DOHH2 (cell line): Measurements from ENCODE around the gene SEMA5A.

Experiments
- H3F3A ChIP-seq: fragments of 200-600 bp; sonication (generic), shearing (Covaris generic); 2 replicates; pipeline ENCODE4 v1.6.0; 2016; ENCODE audit warnings: antibody characterized with exemption, mild to moderate bottlenecking; ENCODE audit not compliant: control insufficient read depth, insufficient read depth
- H3K27ac ChIP-seq: fragments of 200-600 bp; sonication (generic); 2 replicates; pipeline ENCODE4 v1.5.1; 2014; ENCODE audit warnings: low read depth, mild to moderate bottlenecking, low read length, moderate library complexity
- H3K27me3 ChIP-seq: fragments of 200-600 bp; sonication (generic); 2 replicates; pipeline ENCODE4 v1.6.1; 2014; ENCODE audit warnings: mild to moderate bottlenecking, low read length, mixed read lengths; ENCODE audit not compliant: control insufficient read depth
- H3K36me3 ChIP-seq: fragments of 200-600 bp; sonication (generic); 2 replicates; pipeline ENCODE4 v1.6.1; 2014; ENCODE audit warnings: mild to moderate bottlenecking, low read length, moderate library complexity, mixed read lengths; ENCODE audit not compliant: control insufficient read depth
- H3K4me1 ChIP-seq: fragments of 200-600 bp; sonication (generic); 2 replicates; pipeline ENCODE4 v1.6.1; 2014; ENCODE audit warnings: mild to moderate bottlenecking, low read length, mixed read lengths; ENCODE audit not compliant: control insufficient read depth
- H3K4me2 ChIP-seq: fragments of 200-600 bp; sonication (generic); 2 replicates; pipeline ENCODE4 v1.6.0; 2014; ENCODE audit warnings: mild to moderate bottlenecking, low read length, moderate library complexity
- H3K4me3 ChIP-seq: fragments of 200-600 bp; sonication (generic); 2 replicates; pipeline ENCODE4 v1.5.1; 2014; ENCODE audit warnings: mild to moderate bottlenecking, low read length, mixed read lengths
- H3K79me2 ChIP-seq: fragments of 200-600 bp; sonication (generic); 2 replicates; pipeline ENCODE4 v1.6.1; 2014; ENCODE audit warnings: mild to moderate bottlenecking, low read length, mixed read lengths; ENCODE audit not compliant: control insufficient read depth
- H3K9me2 ChIP-seq: fragments of 200-600 bp; sonication (generic); replicated peaks from 2 replicates; pipeline ENCODE4 v1.6.1; 2014; ENCODE audit warnings: mild to moderate bottlenecking, low read length, mixed read lengths; ENCODE audit not compliant: control insufficient read depth
- H3K9me3 ChIP-seq: fragments of 200-600 bp; sonication (generic); 2 replicates; pipeline ENCODE4 v1.6.1; 2014; ENCODE audit warnings: antibody characterized with exemption, low read length, mixed read lengths; ENCODE audit not compliant: control insufficient read depth, insufficient read depth
- H4K20me1 ChIP-seq: fragments of 200-600 bp; sonication (generic); 2 replicates; pipeline ENCODE4 v1.6.0; 2014; ENCODE audit warnings: low read depth, mild to moderate bottlenecking, antibody characterized with exemption, low read length, moderate library complexity; ENCODE audit not compliant: control insufficient read depth, insufficient read depth
- CTCF ChIP-seq: fragments of 200-600 bp; sonication (generic); IDR thresholded peaks from one replicate; pipeline ENCODE4 v1.5.1; 2014; ENCODE audit warnings: antibody characterized with exemption, mild to moderate bottlenecking, low read depth, low read length; ENCODE audit not compliant: poor library complexity, severe bottlenecking
- EZH2phosphoT487 ChIP-seq: fragments of 200-600 bp; sonication (generic); IDR thresholded peaks from 2 replicates; pipeline ENCODE4 v1.6.1; 2017; ENCODE audit warnings: borderline replicate concordance, mild to moderate bottlenecking, antibody characterized with exemption, low read length, moderate library complexity, mixed read lengths

SEMA5A gene

DNA sequence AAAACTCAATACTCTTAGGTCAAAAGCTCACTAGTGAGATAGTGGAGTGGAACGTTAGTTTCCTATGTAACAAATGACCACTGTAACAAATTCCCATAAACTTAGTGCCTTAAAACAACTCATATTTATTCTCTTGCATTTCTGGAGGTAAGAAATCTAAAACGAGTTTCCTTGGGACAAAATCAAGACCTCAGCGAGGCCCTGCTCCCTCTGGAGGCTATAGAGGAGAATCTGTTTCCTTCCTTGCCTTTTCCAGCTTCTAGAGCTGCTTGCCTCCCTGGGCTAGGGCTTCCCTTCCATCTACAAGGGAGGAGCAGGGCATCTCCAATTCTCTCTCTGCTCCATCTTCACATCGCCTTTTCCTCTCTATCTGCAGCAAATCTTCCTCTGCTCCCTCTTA, 32.0 kb downstream of the SEMA5A start:
- Histone ChIP-seq H3K79me2 (no peaks in the 10 kb centered on the region), H3K9me3 (no peaks in the 10 kb centered on the region), H3K27me3 (no peaks in the 10 kb centered on the region), H3K9me2 (no peaks in the 10 kb centered on the region), H3F3A (no peaks in the 10 kb centered on the region), H4K20me1 (no peaks in the 10 kb centered on the region), H3K4me3 (no peak overlapping the region), H3K4me1 (no peaks in the 10 kb centered on the region), H3K27ac (no peak overlapping the region), H3K4me2 (no peak overlapping the region), H3K36me3 (no peaks in the 10 kb centered on the region)
- TF ChIP-seq EZH2phosphoT487 (no peak), CTCF (no peak)

- no peaks in the 10 kb centered on the region for H3K79me2 ChIP-seq
- H3F3A ChIP-seq: no peaks in the 10 kb centered on the region
- no peaks in the 10 kb centered on the region for H3K27me3 ChIP-seq
- H3K36me3 ChIP-seq: no peaks in the 10 kb centered on the region
- no peak overlapping the region for H3K27ac ChIP-seq
- no peak overlapping the region for H3K4me2 ChIP-seq
- H3K4me1 ChIP-seq: no peaks in the 10 kb centered on the region
- no peak overlapping the region for H3K4me3 ChIP-seq
- no peak for TF ChIP-seq EZH2phosphoT487
- no peak for TF ChIP-seq CTCF
- no peaks in the 10 kb centered on the region for H3K9me3 ChIP-seq
- no peaks in the 10 kb centered on the region for H4K20me1 ChIP-seq
- no peaks in the 10 kb centered on the region for H3K9me2 ChIP-seq
These were observed 33.4 kb downstream of the SEMA5A start for GRCh38 chr5:9512457-9512856.

- H3K27me3 ChIP-seq: no peaks in the 10 kb centered on the region
These were observed 37.9 kb downstream of the SEMA5A start for GRCh38 chr5:9507974-9508373.

More at GRCh38 chr5:9507974-9508373, 37.9 kb downstream of the SEMA5A start:
- Histone ChIP-seq H3K4me2 (no peak overlapping the region), H3K9me3 (no peaks in the 10 kb centered on the region), H4K20me1 (no peaks in the 10 kb centered on the region), H3K9me2 (no peaks in the 10 kb centered on the region), H3K27ac (no peak overlapping the region), H3F3A (no peaks in the 10 kb centered on the region), H3K79me2 (no peaks in the 10 kb centered on the region), H3K4me1 (no peaks in the 10 kb centered on the region), H3K36me3 (no peaks in the 10 kb centered on the region), H3K4me3 (no peak overlapping the region)
- no peak for TF ChIP-seq CTCF
- no peak for TF ChIP-seq EZH2phosphoT487
